T-helper 22 cell (primary cell): ENCODE measurements around the gene LENG8.
"Not testable (repeated sequence)": the region's sequence is repeated elsewhere in the genome, so short reads cannot be mapped to it uniquely, and the experiment has no call there.

Experiments
- DNase-seq: peaks from one replicate; pipeline ENCODE4 v3.0.0-alpha.2; 2020; ENCODE audit warnings: low read depth

The LENG8 gene

GRCh38 chr19:54484451-54484850, 35.5 kb downstream of the LENG8 start:
- DNase-seq: no peak

- DNase-seq: no peak
Observed at GRCh38 chr19:54485851-54486250, 36.9 kb downstream of the LENG8 start.

GRCh38 chr19:54489341-54489740, 40.3 kb downstream of the LENG8 start:
- DNase-seq: no peak

GRCh38 chr19:54489766-54490165, 40.8 kb downstream of the LENG8 start:
- no peak for DNase-seq

GRCh38 chr19:54492568-54492967, 43.6 kb downstream of the LENG8 start:
- no peak for DNase-seq

GRCh38 chr19:54493056-54493455, 44.1 kb downstream of the LENG8 start:
- DNase-seq: not testable (repeated sequence)

- DNase-seq: no peak
Observed at GRCh38 chr19:54493967-54494585, 45.1 kb downstream of the LENG8 start.

- DNase-seq: not testable (repeated sequence)
Observed at GRCh38 chr19:54495284-54495683, 46.3 kb downstream of the LENG8 start.

- DNase-seq: not testable (repeated sequence)
Observed at GRCh38 chr19:54497747-54498450, 48.9 kb downstream of the LENG8 start.

- DNase-seq: not testable (repeated sequence)
Observed at GRCh38 chr19:54498451-54498772, 49.4 kb downstream of the LENG8 start.

GRCh38 chr19:54502518-54503048, 53.6 kb downstream of the LENG8 start, which contains the start of gene LAIR2:
Gene LAIR2, plus strand, starts transcription at chr19:54502831. Its CDS starts 88 bp downstream, at chr19:54502919.
- DNase-seq: no peak

- not testable (repeated sequence) for DNase-seq
Observed at GRCh38 chr19:54505542-54505941, 56.5 kb downstream of the LENG8 start.

- DNase-seq: no peak
Observed at GRCh38 chr19:54506079-54506478, 57.1 kb downstream of the LENG8 start.

- not testable (repeated sequence) for DNase-seq
Observed at GRCh38 chr19:54507038-54507717, 58.2 kb downstream of the LENG8 start.

- no peak for DNase-seq
Observed at GRCh38 chr19:54507824-54508223, 58.8 kb downstream of the LENG8 start.

GRCh38 chr19:54508487-54508886, 59.5 kb downstream of the LENG8 start:
- not testable (repeated sequence) for DNase-seq

GRCh38 chr19:54509200-54509940, 60.4 kb downstream of the LENG8 start:
- not testable (repeated sequence) for DNase-seq
